NCI-H526 (cell line): ENCODE measurements around the gene ZDHHC14.
A peak's percentile ranks its signal among the peaks of the same experiment; 100 is the strongest.
"Not testable (repeated sequence)": the region's sequence is repeated elsewhere in the genome, so short reads cannot be mapped to it uniquely, and the experiment has no call there.

Source experiments
- DNase-seq, 2 experiments: peaks; one replicate each; lab custom pipeline; 2025; lab: John Stamatoyannopoulos, UW

ZDHHC14 gene

GRCh38 chr6:157467339-157467738, 86.3 kb downstream of the ZDHHC14 start:
- DNase-seq = not testable (repeated sequence)

GRCh38 chr6:157468054-157468453, 87.1 kb downstream of the ZDHHC14 start:
- DNase-seq = no peak

- no peak for DNase-seq
These were observed 87.6 kb downstream of the ZDHHC14 start for GRCh38 chr6:157468574-157468973.

GRCh38 chr6:157469378-157469777, 88.4 kb downstream of the ZDHHC14 start:
- DNase-seq = no peak

GRCh38 chr6:157471077-157471686, 90.2 kb downstream of the ZDHHC14 start:
- no peak for DNase-seq

- no peak for DNase-seq
These were observed 91.1 kb downstream of the ZDHHC14 start for GRCh38 chr6:157471895-157472686.

- DNase-seq = no peak
These were observed 95.8 kb downstream of the ZDHHC14 start for GRCh38 chr6:157476797-157477196.

- no peak for DNase-seq
These were observed 97.9 kb downstream of the ZDHHC14 start for GRCh38 chr6:157478926-157479325.

GRCh38 chr6:157479464-157480303, 98.7 kb downstream of the ZDHHC14 start:
- DNase-seq = no peak

- DNase-seq = no peak
These were observed 100.3 kb downstream of the ZDHHC14 start for GRCh38 chr6:157481189-157481864.

GRCh38 chr6:157481865-157482249, 100.9 kb downstream of the ZDHHC14 start:
- DNase-seq = no peak

GRCh38 chr6:157483770-157484169, 102.8 kb downstream of the ZDHHC14 start:
- no peak for DNase-seq

GRCh38 chr6:157484181-157484580, 103.2 kb downstream of the ZDHHC14 start:
- DNase-seq = no peak

GRCh38 chr6:157486572-157486971, 105.6 kb downstream of the ZDHHC14 start:
- DNase-seq = no peak

- no peak for DNase-seq
These were observed 106.3 kb downstream of the ZDHHC14 start for GRCh38 chr6:157487110-157487773.

GRCh38 chr6:157488058-157488457, 107.1 kb downstream of the ZDHHC14 start:
- no peak for DNase-seq

- peak; percentile 69 to 84 for DNase-seq
These were observed 107.7 kb downstream of the ZDHHC14 start for GRCh38 chr6:157488716-157489118.

- DNase-seq = peak; percentile 3 to 52
These were observed 109.8 kb downstream of the ZDHHC14 start for GRCh38 chr6:157490611-157491269.

GRCh38 chr6:157491571-157492232, 110.7 kb downstream of the ZDHHC14 start:
- DNase-seq = peak in 1 of 2 experiments; percentile 16

- DNase-seq = no peak
These were observed 111.3 kb downstream of the ZDHHC14 start for GRCh38 chr6:157492249-157492648.
